ENCODE results near the gene AUTS2.
A peak's percentile ranks its signal among the peaks of the same experiment; 100 is the strongest.
"Not testable (repeated sequence)": the region's sequence is repeated elsewhere in the genome, so short reads cannot be mapped to it uniquely, and the experiment has no call there.

The AUTS2 gene

GRCh38 chr7:70725448-70725847, 1127.2 kb downstream of the AUTS2 start:
- 0 out of 2 replicates have a peak overlapping the region, but pooled peaks have one; percentile 17 for H3K27ac ChIP-seq (ENCODE audit: low read depth, low read length)
- peaks cover 76% of the 10 kb centered on the region for H3K4me1 ChIP-seq (ENCODE audit: insufficient read depth, low read length)
- peaks cover 6% of the 10 kb centered on the region for H3K36me3 ChIP-seq (ENCODE audit: insufficient read depth, low read length)
- no peak overlapping the region for H3K4me3 ChIP-seq (ENCODE audit: low read length)
- no peak overlapping the region for H3K9ac ChIP-seq (ENCODE audit: low read depth, low read length)
- 81% methylated on average over 2 of the region's 2 CpGs for WGBS
- H3K27me3 ChIP-seq (ENCODE audit: insufficient read depth, low read length), result no peaks in the 10 kb centered on the region
- no peaks in the 10 kb centered on the region for H3K9me3 ChIP-seq (ENCODE audit: insufficient read depth, low read depth, low read length)

- WGBS, result 100% methylated on average over 1 of the region's 1 CpG
- Histone ChIP-seq H3K27me3 (ENCODE audit: insufficient read depth, low read length) (no peaks in the 10 kb centered on the region), H3K9ac (ENCODE audit: low read depth, low read length) (no peak overlapping the region), H3K27ac (ENCODE audit: low read depth, low read length) (no peak overlapping the region), H3K36me3 (ENCODE audit: insufficient read depth, low read length) (peaks cover 6% of the 10 kb centered on the region), H3K4me3 (ENCODE audit: low read length) (peak overlapping the region; percentile 6; the same call in 1 of the 2 replicates), H3K4me1 (ENCODE audit: insufficient read depth, low read length) (peaks cover 69% of the 10 kb centered on the region), H3K9me3 (ENCODE audit: insufficient read depth, low read depth, low read length) (no peaks in the 10 kb centered on the region)
Measured at GRCh38 chr7:70726294-70726693, 1128.0 kb downstream of the AUTS2 start.

DNA sequence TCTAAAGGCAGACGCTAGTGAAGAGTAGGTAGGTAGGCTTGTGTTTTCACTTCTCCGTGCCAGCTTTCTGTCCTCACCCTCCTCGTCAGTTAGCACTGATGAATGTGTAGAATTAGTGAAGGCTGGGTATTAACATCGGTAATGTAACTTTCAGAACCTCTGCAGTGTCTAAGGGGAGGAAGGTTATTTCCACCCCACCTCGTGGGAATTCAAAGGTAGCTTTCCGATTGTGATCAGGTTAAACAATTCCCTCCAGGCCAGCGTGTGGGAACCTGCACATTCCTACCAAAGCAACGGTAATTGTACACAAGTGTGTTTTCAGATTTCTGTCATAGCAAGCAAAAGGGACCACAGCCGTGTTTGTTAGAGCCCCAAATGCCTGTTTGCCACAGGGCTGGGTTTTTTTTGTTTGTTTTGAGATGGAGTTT, 1128.7 kb downstream of the AUTS2 start:
- Histone ChIP-seq H3K9ac (ENCODE audit: low read depth, low read length) (0 out of 2 replicates have a peak overlapping the region, but pooled peaks have one; percentile 37), H3K27ac (ENCODE audit: low read depth, low read length) (peak overlapping the region; percentile 16; the same call in 1 of the 2 replicates), H3K9me3 (ENCODE audit: insufficient read depth, low read depth, low read length) (no peaks in the 10 kb centered on the region), H3K4me1 (ENCODE audit: insufficient read depth, low read length) (peaks cover 62% of the 10 kb centered on the region), H3K36me3 (ENCODE audit: insufficient read depth, low read length) (peaks cover 6% of the 10 kb centered on the region), H3K27me3 (ENCODE audit: insufficient read depth, low read length) (no peaks in the 10 kb centered on the region), H3K4me3 (ENCODE audit: low read length) (peak overlapping the region; percentile 6; the same call in 1 of the 2 replicates)
- 65% methylated on average over 9 of the region's 9 CpGs for WGBS

DNA sequence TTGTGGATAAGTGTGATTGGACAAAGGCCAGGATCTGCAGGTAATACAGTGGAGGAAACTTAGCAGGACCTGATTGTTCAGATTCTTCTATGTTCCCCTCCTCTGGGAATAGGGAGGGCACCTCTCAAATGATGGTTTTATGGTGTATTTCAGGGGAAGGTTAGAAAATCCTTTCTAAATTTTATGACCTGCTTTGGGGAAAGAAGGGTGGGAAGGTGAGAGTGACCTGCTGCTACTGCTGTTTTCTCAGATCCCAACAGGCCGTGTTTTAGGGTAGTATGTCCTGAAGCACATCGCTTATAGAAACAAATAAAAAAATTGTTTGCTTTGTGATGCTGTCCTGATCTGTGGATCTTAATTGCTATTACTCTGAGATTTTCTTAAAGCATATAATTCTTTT, 1129.6 kb downstream of the AUTS2 start:
- Histone ChIP-seq H3K4me3 (ENCODE audit: low read length) (no peak overlapping the region), H3K9me3 (ENCODE audit: insufficient read depth, low read depth, low read length) (no peaks in the 10 kb centered on the region), H3K27me3 (ENCODE audit: insufficient read depth, low read length) (no peaks in the 10 kb centered on the region), H3K27ac (ENCODE audit: low read depth, low read length) (peak overlapping the region; percentile 80), H3K36me3 (ENCODE audit: insufficient read depth, low read length) (peaks cover 6% of the 10 kb centered on the region), H3K9ac (ENCODE audit: low read depth, low read length) (no peak overlapping the region), H3K4me1 (ENCODE audit: insufficient read depth, low read length) (peaks cover 54% of the 10 kb centered on the region)
- 97% methylated on average over 2 of the region's 2 CpGs for WGBS

DNA sequence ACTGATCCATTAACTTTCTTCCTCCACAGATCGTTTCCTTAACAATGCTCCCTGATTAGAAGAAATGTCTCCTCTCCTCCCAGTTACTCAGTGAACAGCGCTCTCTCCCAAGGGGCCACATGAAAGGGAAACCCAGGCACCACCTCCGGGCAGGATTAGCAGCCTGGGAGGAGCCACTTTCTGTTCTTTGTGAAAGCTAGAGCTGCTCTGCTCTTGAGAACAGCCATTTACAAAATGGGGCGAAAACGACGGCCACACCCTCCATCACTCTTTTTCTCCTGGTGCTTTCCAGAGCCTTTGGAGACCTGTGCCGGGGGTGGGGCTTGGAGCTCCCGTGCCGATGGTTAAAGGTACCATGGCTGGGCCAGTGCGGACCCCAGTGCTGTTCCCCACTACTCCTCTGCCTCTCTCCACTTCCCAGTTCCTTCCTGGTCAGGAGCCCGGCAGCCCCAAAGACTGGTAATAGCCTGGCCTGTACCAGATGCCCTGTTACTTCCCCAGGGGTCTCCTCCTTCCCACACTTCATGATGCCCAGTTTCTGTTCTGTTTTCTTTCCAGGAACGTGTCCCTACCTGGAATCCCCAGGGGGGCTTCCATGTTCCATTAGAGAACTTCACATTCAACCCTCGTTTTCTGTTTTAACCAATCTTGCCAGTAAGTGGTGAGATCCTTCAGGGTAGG, 1130.7 kb downstream of the AUTS2 start:
- peak overlapping the region; percentile 36 for H3K4me3 ChIP-seq (ENCODE audit: low read length)
- peaks cover 3% of the 10 kb centered on the region; the same call in 1 of the 2 replicates for H3K36me3 ChIP-seq (ENCODE audit: insufficient read depth, low read length)
- H3K27me3 ChIP-seq (ENCODE audit: insufficient read depth, low read length), result no peaks in the 10 kb centered on the region
- peaks cover 50% of the 10 kb centered on the region for H3K4me1 ChIP-seq (ENCODE audit: insufficient read depth, low read length)
- WGBS, result 12% methylated on average over 13 of the region's 13 CpGs
- no peaks in the 10 kb centered on the region for H3K9me3 ChIP-seq (ENCODE audit: insufficient read depth, low read depth, low read length)
- H3K27ac ChIP-seq (ENCODE audit: low read depth, low read length), result peak overlapping the region; percentile 80
- H3K9ac ChIP-seq (ENCODE audit: low read depth, low read length), result peak overlapping the region; percentile 50

- H3K27ac ChIP-seq (ENCODE audit: low read depth, low read length), result peak overlapping the region; percentile 80
- peaks cover 52% of the 10 kb centered on the region for H3K4me1 ChIP-seq (ENCODE audit: insufficient read depth, low read length)
- H3K27me3 ChIP-seq (ENCODE audit: insufficient read depth, low read length); H3K36me3 ChIP-seq (ENCODE audit: insufficient read depth, low read length); H3K9me3 ChIP-seq (ENCODE audit: insufficient read depth, low read depth, low read length); H3K9ac ChIP-seq (ENCODE audit: low read depth, low read length): not testable (repeated sequence)
- peak overlapping the region; percentile 36 for H3K4me3 ChIP-seq (ENCODE audit: low read length)
- 93% methylated on average over 13 of the region's 13 CpGs for WGBS
Measured at GRCh38 chr7:70729553-70730157, 1131.4 kb downstream of the AUTS2 start.

GRCh38 chr7:70730451-70731110, 1132.3 kb downstream of the AUTS2 start:
- peaks cover 52% of the 10 kb centered on the region for H3K4me1 ChIP-seq (ENCODE audit: insufficient read depth, low read length)

GRCh38 chr7:70733090-70733489, 1134.8 kb downstream of the AUTS2 start:
- peaks cover 51% of the 10 kb centered on the region for H3K4me1 ChIP-seq (ENCODE audit: insufficient read depth, low read length)
- H3K4me3 ChIP-seq (ENCODE audit: low read length), result no peak overlapping the region
- H3K9me3 ChIP-seq (ENCODE audit: insufficient read depth, low read depth, low read length), result no peaks in the 10 kb centered on the region
- no peak overlapping the region for H3K27ac ChIP-seq (ENCODE audit: low read depth, low read length)
- H3K9ac ChIP-seq (ENCODE audit: low read depth, low read length), result no peak overlapping the region
- no peaks in the 10 kb centered on the region for H3K27me3 ChIP-seq (ENCODE audit: insufficient read depth, low read length)
- 95% methylated on average over 2 of the region's 2 CpGs for WGBS
- peaks cover 3% of the 10 kb centered on the region; the same call in 1 of the 2 replicates for H3K36me3 ChIP-seq (ENCODE audit: insufficient read depth, low read length)

More at GRCh38 chr7:70730451-70731110, 1132.3 kb downstream of the AUTS2 start:
- 91% methylated on average over 7 of the region's 7 CpGs for WGBS
- peaks cover 3% of the 10 kb centered on the region; the same call in 1 of the 2 replicates for H3K36me3 ChIP-seq (ENCODE audit: insufficient read depth, low read length)
- H3K9me3 ChIP-seq (ENCODE audit: insufficient read depth, low read depth, low read length), result no peaks in the 10 kb centered on the region
- H3K27ac ChIP-seq (ENCODE audit: low read depth, low read length), result no peak overlapping the region
- no peak overlapping the region for H3K4me3 ChIP-seq (ENCODE audit: low read length)
- no peaks in the 10 kb centered on the region for H3K27me3 ChIP-seq (ENCODE audit: insufficient read depth, low read length)
- H3K9ac ChIP-seq (ENCODE audit: low read depth, low read length), result no peak overlapping the region

DNA sequence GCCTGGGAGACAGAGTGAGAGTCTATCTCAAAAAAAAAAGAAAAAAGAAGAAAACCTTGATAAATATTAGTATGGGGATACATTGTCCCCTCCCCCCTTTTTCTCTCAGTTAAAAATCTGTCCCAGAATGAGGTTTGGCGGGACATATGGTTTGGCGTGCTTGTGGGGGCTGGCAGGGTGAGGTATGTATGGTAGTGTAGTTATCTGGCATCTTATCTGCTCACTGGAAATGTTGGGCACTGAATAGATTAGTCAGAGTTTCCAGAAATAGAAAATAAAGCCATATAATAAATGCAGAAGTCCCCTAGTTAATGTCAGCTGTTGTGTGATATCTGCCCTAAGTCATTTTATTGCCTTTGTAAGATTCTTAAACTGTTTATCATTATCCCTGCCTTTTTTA, 1136.1 kb downstream of the AUTS2 start:
- no peaks in the 10 kb centered on the region for H3K27me3 ChIP-seq (ENCODE audit: insufficient read depth, low read length)
- no peak overlapping the region for H3K27ac ChIP-seq (ENCODE audit: low read depth, low read length)
- no peak overlapping the region for H3K4me3 ChIP-seq (ENCODE audit: low read length)
- H3K4me1 ChIP-seq (ENCODE audit: insufficient read depth, low read length), result peaks cover 42% of the 10 kb centered on the region
- H3K36me3 ChIP-seq (ENCODE audit: insufficient read depth, low read length), result peaks cover 3% of the 10 kb centered on the region; the same call in 1 of the 2 replicates
- no peak overlapping the region for H3K9ac ChIP-seq (ENCODE audit: low read depth, low read length)
- H3K9me3 ChIP-seq (ENCODE audit: insufficient read depth, low read depth, low read length), result no peaks in the 10 kb centered on the region
- 100% methylated on average over 2 of the region's 2 CpGs for WGBS

- Histone ChIP-seq H3K9ac (ENCODE audit: low read depth, low read length) (no peak overlapping the region), H3K36me3 (ENCODE audit: insufficient read depth, low read length) (no peaks in the 10 kb centered on the region), H3K27ac (ENCODE audit: low read depth, low read length) (no peak overlapping the region), H3K9me3 (ENCODE audit: insufficient read depth, low read depth, low read length) (no peaks in the 10 kb centered on the region), H3K4me1 (ENCODE audit: insufficient read depth, low read length) (peaks cover 44% of the 10 kb centered on the region), H3K27me3 (ENCODE audit: insufficient read depth, low read length) (no peaks in the 10 kb centered on the region), H3K4me3 (ENCODE audit: low read length) (no peak overlapping the region)
- 67% methylated on average over 11 of the region's 11 CpGs for WGBS
Measured at GRCh38 chr7:70735313-70735712, 1137.0 kb downstream of the AUTS2 start.
